ENCODE results near the gene MALRD1.

The MALRD1 gene

DNA sequence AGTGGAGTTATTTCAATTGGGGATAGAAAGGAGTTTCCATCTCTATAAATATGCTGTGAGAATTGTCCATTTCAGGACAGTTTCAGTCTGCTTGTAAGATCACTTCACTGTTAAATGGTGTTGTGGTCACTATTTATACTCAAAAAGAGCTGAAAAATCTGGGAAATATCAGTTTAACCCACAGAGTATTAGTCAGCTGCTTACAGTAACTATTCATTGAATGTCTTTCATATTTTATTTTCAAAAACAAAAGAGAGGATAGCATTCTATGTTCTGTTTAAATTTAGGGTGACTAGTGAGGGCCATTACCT is 682.3 kb downstream of the MALRD1 start:
- no peak for TF ChIP-seq FOXP2 (optimal IDR thresholded peaks at IDR 0.05; ENCODE audit: borderline replicate concordance, extremely low read depth, extremely low read length, insufficient read depth)
- no peak for TF ChIP-seq TAF1 (IDR thresholded peaks at IDR 0.05; ENCODE audit: borderline replicate concordance, insufficient read depth, low read length)

GRCh38 chr10:19731560-19731959 is 683.0 kb downstream of the MALRD1 start:
- TF ChIP-seq REST (IDR thresholded peaks at IDR 0.05; ENCODE audit: insufficient read depth in 1 of 2, low read depth in 2 of 2, low read length in 2 of 2) (no peak), SIN3A (IDR thresholded peaks at IDR 0.05; ENCODE audit: borderline replicate concordance, insufficient read depth, low read length) (no peak), POLR2AphosphoS5 (IDR thresholded peaks at IDR 0.05; ENCODE audit: low read depth, low read length) (no peak), TAF1 (IDR thresholded peaks at IDR 0.05; ENCODE audit: borderline replicate concordance, insufficient read depth, low read length) (no peak), FOXP2 (optimal IDR thresholded peaks at IDR 0.05; ENCODE audit: borderline replicate concordance, extremely low read depth, extremely low read length, insufficient read depth) (no peak)

GRCh38 chr10:19738440-19738839 is 689.8 kb downstream of the MALRD1 start:
- no peak for TF ChIP-seq POLR2AphosphoS5 (IDR thresholded peaks at IDR 0.05; ENCODE audit: low read depth, low read length)
- no peak for TF ChIP-seq REST (IDR thresholded peaks at IDR 0.05; ENCODE audit: insufficient read depth in 1 of 2, low read depth in 2 of 2, low read length in 2 of 2)
- no peak for TF ChIP-seq SIN3A (IDR thresholded peaks at IDR 0.05; ENCODE audit: borderline replicate concordance, insufficient read depth, low read length)
- TF ChIP-seq TAF1 (IDR thresholded peaks at IDR 0.05; ENCODE audit: borderline replicate concordance, insufficient read depth, low read length), result no peak
- no peak for TF ChIP-seq FOXP2 (optimal IDR thresholded peaks at IDR 0.05; ENCODE audit: borderline replicate concordance, extremely low read depth, extremely low read length, insufficient read depth)

GRCh38 chr10:19745672-19746071 is 697.1 kb downstream of the MALRD1 start:
- TF ChIP-seq TAF1 (IDR thresholded peaks at IDR 0.05; ENCODE audit: borderline replicate concordance, insufficient read depth, low read length) (no peak), REST (IDR thresholded peaks at IDR 0.05; ENCODE audit: insufficient read depth in 1 of 2, low read depth in 2 of 2, low read length in 2 of 2) (no peak), POLR2AphosphoS5 (IDR thresholded peaks at IDR 0.05; ENCODE audit: low read depth, low read length) (no peak), SIN3A (IDR thresholded peaks at IDR 0.05; ENCODE audit: borderline replicate concordance, insufficient read depth, low read length) (no peak), FOXP2 (optimal IDR thresholded peaks at IDR 0.05; ENCODE audit: borderline replicate concordance, extremely low read depth, extremely low read length, insufficient read depth) (no peak)

- TF ChIP-seq TAF1 (IDR thresholded peaks at IDR 0.05; ENCODE audit: borderline replicate concordance, insufficient read depth, low read length), result no peak
- TF ChIP-seq FOXP2 (optimal IDR thresholded peaks at IDR 0.05; ENCODE audit: borderline replicate concordance, extremely low read depth, extremely low read length, insufficient read depth), result no peak
- TF ChIP-seq SIN3A (IDR thresholded peaks at IDR 0.05; ENCODE audit: borderline replicate concordance, insufficient read depth, low read length), result no peak
- TF ChIP-seq REST (IDR thresholded peaks at IDR 0.05; ENCODE audit: insufficient read depth in 1 of 2, low read depth in 2 of 2, low read length in 2 of 2), result no peak
- TF ChIP-seq POLR2AphosphoS5 (IDR thresholded peaks at IDR 0.05; ENCODE audit: low read depth, low read length), result no peak
Observed at GRCh38 chr10:19749185-19749729, 700.7 kb downstream of the MALRD1 start.

Measured in PFSK-1 (cell line).